Skeletal muscle satellite cell (primary cell): ENCODE measurements around the gene PPP1R14B.

Source experiments
- H3K27me3 ChIP-seq: 2 replicates; pipeline ENCODE4 v1.7.0; 2013; ENCODE audit warnings: low read length; ENCODE audit not compliant: control insufficient read depth, insufficient read depth
- H3K36me3 ChIP-seq: 2 replicates; pipeline ENCODE4 v1.7.0; 2013; ENCODE audit warnings: mild to moderate bottlenecking, control low read depth, low read length; ENCODE audit not compliant: insufficient read depth
- H3K4me1 ChIP-seq: 2 replicates; pipeline ENCODE4 v1.7.0; 2013; ENCODE audit warnings: low read length; ENCODE audit not compliant: control insufficient read depth, insufficient read depth
- H3K4me2 ChIP-seq: 2 replicates; pipeline ENCODE4 v1.7.0; 2013; ENCODE audit warnings: mild to moderate bottlenecking, low read length
- H3K4me3 ChIP-seq: 2 replicates; pipeline ENCODE4 v1.7.0; 2013; ENCODE audit warnings: low read length
- H3K9ac ChIP-seq: 2 replicates; pipeline ENCODE4 v1.7.0; 2013; ENCODE audit warnings: mild to moderate bottlenecking, low read depth, low read length, moderate library complexity
- H3K9me3 ChIP-seq: replicated peaks from 2 replicates; pipeline ENCODE4 v1.7.0; 2013; ENCODE audit warnings: mild to moderate bottlenecking, control low read depth, low read length

PPP1R14B gene

DNA sequence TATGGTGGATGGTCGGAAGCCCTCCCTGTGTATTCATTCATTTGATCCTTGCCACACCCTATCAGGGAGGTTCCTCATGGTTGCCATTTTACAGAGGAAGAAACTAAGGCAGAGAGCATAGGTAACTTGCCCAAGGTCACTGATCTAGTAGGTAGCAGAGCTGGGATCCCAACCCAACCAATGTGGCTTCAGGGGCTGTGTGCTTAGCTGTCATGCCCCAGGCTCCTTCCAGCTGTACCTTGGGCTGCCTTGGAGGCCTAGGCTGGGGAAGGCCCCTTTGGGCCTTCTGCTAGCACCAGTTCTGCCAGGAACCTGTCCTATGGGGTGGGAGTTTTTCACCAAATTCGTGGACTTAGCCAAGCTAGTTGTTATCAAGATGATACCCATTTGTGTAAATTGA, 29.1 kb upstream of the PPP1R14B start:
- no peaks in the 10 kb centered on the region for H3K27me3 ChIP-seq
- H3K4me2 ChIP-seq, result no peak overlapping the region
- H3K9me3 ChIP-seq, result no peaks in the 10 kb centered on the region
- no peak overlapping the region for H3K4me3 ChIP-seq
- peaks cover 15% of the 10 kb centered on the region for H3K4me1 ChIP-seq
- peaks cover 9% of the 10 kb centered on the region for H3K36me3 ChIP-seq
- H3K9ac ChIP-seq, result no peak overlapping the region

GRCh38 chr11:64275031-64275800, 28.5 kb upstream of the PPP1R14B start:
- Histone ChIP-seq H3K9ac (no peak overlapping the region), H3K4me2 (no peak overlapping the region), H3K36me3 (peaks cover 9% of the 10 kb centered on the region), H3K4me1 (peaks cover 15% of the 10 kb centered on the region), H3K27me3 (no peaks in the 10 kb centered on the region), H3K4me3 (no peak overlapping the region), H3K9me3 (no peaks in the 10 kb centered on the region)

DNA sequence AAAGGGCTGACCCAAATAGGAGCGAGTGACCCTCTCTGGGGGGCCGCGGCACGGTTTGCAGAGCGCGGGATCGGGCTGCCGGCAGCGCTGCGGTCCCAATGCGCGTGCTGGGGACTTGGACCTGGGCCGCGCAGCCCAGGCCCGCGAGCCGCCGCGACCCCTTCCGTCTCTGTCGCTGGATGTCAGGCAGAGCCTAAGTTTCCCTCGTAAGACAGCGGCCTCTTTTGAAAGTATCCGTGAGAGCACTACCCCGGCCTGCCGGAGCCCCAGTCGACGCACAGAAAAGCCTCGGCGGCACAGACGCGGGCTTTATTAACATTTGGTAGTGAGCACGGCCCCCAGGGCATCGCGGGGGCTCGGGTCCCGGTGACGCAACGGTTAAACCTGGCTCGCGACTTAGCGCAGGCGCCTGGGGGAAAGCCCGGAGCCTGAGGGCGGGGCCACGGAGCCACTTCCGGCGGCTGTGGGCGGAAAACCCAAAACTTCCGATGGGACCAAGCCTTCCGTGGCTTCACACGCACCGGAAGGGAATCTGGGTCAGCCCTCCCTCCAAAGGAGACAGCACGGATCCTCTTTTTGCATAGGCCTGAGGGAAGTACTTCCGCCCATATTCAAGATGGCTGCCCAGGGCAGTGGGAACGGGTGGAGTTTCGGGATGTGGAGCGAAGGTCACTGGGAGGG, 22.9 kb upstream of the PPP1R14B start:
- Histone ChIP-seq H3K27me3 (no peaks in the 10 kb centered on the region), H3K36me3 (peaks cover 16% of the 10 kb centered on the region), H3K4me2 (peak overlapping the region; percentile 93), H3K9ac (peak overlapping the region; percentile 84), H3K4me1 (peaks cover 26% of the 10 kb centered on the region), H3K9me3 (no peaks in the 10 kb centered on the region), H3K4me3 (peak overlapping the region; percentile 79)

DNA sequence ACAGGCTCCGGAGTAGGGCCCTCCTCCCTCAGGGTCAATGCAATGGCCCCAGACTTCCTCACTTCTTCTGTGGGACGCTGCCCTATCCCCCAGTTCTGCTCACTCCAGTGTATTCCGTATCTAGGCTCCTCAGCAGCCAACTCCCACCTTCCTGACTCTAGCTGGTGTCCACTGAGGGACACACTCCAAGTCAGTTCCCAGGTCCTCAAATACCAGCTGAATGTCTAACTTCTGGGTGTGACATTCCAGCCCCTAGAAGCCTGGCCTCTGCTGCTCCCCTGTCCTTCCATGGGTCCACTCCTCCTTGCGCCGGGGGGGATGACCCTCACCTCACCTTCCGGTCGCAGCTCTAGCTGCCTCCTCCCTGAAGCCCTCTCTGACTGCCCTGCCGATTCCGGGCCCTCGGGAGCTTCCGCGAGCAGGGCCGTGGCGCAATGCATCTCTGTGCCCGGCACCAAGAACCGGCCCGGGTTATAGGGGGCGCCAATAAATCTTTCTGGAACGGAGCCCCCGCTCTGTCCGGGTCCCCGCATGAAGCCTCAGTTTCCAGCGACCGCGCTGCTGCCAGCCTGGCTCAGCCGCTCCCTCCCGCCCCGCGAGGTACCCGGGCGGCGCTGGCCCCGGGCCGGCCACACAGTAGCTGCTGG, 22.3 kb upstream of the PPP1R14B start:
- Histone ChIP-seq H3K4me2 (peak overlapping the region; percentile 93), H3K9ac (peak overlapping the region; percentile 80), H3K36me3 (peaks cover 23% of the 10 kb centered on the region), H3K27me3 (no peaks in the 10 kb centered on the region), H3K4me3 (peak overlapping the region; percentile 72), H3K4me1 (peaks cover 26% of the 10 kb centered on the region), H3K9me3 (no peaks in the 10 kb centered on the region)

DNA sequence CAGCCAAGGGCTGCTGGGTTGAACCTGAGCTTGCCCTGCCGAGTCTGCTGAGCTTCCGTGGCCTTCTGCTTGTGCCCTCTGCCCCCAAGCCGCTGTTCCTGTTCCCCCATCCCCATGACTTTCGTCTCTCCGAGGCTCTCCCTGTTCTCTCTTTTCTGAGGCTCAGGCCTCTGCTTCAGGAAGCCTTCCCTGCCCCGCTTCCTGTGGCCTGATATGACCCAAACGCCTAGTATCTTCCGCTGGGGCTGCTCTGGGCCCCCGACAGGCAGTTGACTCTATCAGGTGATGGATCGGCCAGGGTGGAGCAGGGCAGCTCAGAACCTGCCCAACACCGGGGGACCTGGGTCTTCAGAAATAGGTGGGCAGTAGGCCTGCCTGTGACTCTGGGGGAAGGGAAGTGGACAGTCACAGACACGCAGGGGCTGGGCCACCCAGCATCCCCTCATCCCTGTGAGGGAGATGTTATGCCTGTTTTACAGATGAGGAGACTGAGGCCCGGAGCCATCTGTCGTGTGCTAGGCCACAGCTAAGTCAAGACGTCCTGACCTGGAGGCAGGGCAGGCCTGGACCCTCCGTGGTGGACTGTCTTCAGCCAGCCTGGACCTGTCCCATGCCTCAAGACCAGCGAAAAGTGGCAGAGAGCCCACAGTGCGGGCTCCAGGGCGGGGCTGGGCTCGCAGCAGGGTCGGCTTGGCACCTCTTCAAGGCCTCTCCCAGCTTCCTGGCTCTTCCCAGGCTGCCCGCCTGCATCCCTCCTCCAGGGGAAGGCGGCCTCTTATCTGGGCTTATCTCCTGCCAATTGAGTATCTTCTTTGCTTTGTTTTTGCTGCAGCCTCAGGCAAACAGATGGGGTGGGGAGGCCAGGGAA, 21.5 kb upstream of the PPP1R14B start:
- peak overlapping the region; percentile 80 for H3K9ac ChIP-seq
- peak overlapping the region; percentile 72 for H3K4me3 ChIP-seq
- H3K27me3 ChIP-seq, result no peaks in the 10 kb centered on the region
- no peaks in the 10 kb centered on the region for H3K9me3 ChIP-seq
- peak overlapping the region; percentile 93 for H3K4me2 ChIP-seq
- H3K4me1 ChIP-seq, result peaks cover 26% of the 10 kb centered on the region
- peaks cover 31% of the 10 kb centered on the region for H3K36me3 ChIP-seq

GRCh38 chr11:64267207-64267945, 20.6 kb upstream of the PPP1R14B start:
- H3K4me2 ChIP-seq, result no peak overlapping the region
- H3K27me3 ChIP-seq, result no peaks in the 10 kb centered on the region
- H3K4me1 ChIP-seq, result peaks cover 29% of the 10 kb centered on the region
- no peak overlapping the region for H3K4me3 ChIP-seq
- no peaks in the 10 kb centered on the region for H3K9me3 ChIP-seq
- H3K36me3 ChIP-seq, result peaks cover 39% of the 10 kb centered on the region
- H3K9ac ChIP-seq, result no peak overlapping the region

DNA sequence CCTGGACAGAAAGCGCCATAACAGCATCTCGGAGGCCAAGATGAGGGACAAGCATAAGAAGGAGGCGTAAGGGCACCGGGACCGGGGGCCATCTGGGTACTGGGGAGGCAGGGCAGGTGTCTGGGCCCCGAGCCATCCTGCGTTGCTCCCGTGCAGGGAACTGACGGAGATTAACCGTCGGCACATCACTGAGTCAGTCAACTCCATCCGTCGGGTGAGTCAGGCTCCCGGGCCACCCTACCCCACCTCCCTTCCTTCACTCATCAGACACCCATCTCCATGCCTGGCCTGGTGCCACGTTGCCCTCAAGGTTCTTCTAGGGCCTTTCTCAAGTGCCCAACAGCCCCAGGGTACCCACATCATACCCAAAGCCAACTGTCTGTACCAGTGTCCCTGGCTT, 19.6 kb upstream of the PPP1R14B start:
- Histone ChIP-seq H3K4me1 (peaks cover 21% of the 10 kb centered on the region), H3K4me3 (no peak overlapping the region), H3K9ac (no peak overlapping the region), H3K27me3 (no peaks in the 10 kb centered on the region), H3K9me3 (no peaks in the 10 kb centered on the region), H3K4me2 (no peak overlapping the region), H3K36me3 (peaks cover 50% of the 10 kb centered on the region)

GRCh38 chr11:64265176-64266160, 18.7 kb upstream of the PPP1R14B start:
- Histone ChIP-seq H3K4me2 (no peak overlapping the region), H3K27me3 (no peaks in the 10 kb centered on the region), H3K36me3 (peaks cover 58% of the 10 kb centered on the region), H3K9ac (no peak overlapping the region), H3K4me3 (no peak overlapping the region), H3K9me3 (no peaks in the 10 kb centered on the region), H3K4me1 (peaks cover 21% of the 10 kb centered on the region)

DNA sequence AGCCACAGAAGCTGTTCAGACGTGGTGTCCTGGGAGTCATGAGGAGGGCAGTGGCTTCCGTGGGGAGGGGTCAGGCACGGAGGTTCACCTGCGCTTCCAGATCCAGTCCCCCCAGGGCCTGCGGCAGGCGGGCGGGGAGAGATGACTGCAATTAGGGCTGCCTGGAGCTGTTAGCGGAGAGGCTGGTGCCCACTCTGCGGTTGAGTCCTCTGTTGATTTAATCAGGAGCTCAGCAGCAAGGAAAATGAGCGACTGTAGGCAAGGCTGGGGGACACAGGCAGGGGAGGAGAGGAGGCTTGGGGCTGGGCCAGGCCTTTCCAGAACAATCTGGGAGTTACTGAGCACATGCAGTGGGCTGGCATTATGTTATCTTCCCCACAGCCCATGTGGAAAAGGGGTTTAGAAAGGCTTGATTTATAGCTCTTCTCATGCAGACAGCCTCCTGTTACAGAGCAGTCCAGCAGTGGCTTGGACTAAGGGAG, 17.7 kb upstream of the PPP1R14B start:
- Histone ChIP-seq H3K27me3 (no peaks in the 10 kb centered on the region), H3K4me2 (no peak overlapping the region), H3K9me3 (no peaks in the 10 kb centered on the region), H3K36me3 (peaks cover 69% of the 10 kb centered on the region), H3K4me3 (no peak overlapping the region), H3K9ac (no peak overlapping the region), H3K4me1 (peaks cover 20% of the 10 kb centered on the region)

GRCh38 chr11:64263947-64264317, 17.2 kb upstream of the PPP1R14B start:
- Histone ChIP-seq H3K4me3 (no peak overlapping the region), H3K9me3 (no peaks in the 10 kb centered on the region), H3K9ac (no peak overlapping the region), H3K36me3 (peaks cover 74% of the 10 kb centered on the region), H3K4me1 (peaks cover 15% of the 10 kb centered on the region), H3K4me2 (no peak overlapping the region), H3K27me3 (no peaks in the 10 kb centered on the region)
